IPS-15b (cell line): ENCODE data around the gene ADH1B.

Source experiments
- H3K27me3 ChIP-seq: one replicate; pipeline ENCODE4 v1.6.1; 2013; ENCODE audit warnings: low read length; ENCODE audit not compliant: control insufficient read depth, insufficient read depth
- H3K36me3 ChIP-seq: one replicate; pipeline ENCODE4 v1.6.1; 2013; ENCODE audit warnings: low read length; ENCODE audit not compliant: control insufficient read depth, insufficient read depth
- H3K4me1 ChIP-seq: one replicate; pipeline ENCODE4 v1.6.1; 2013; ENCODE audit warnings: mild to moderate bottlenecking, low read length; ENCODE audit not compliant: control insufficient read depth, insufficient read depth
- H3K4me3 ChIP-seq: one replicate; pipeline ENCODE4 v1.5.1; 2013; ENCODE audit warnings: low read depth, low read length
- H3K9ac ChIP-seq: one replicate; pipeline ENCODE4 v1.6.1; 2013; ENCODE audit warnings: low read depth, mild to moderate bottlenecking, low read length
- H3K9me3 ChIP-seq: one replicate; pipeline ENCODE4 v1.6.1; 2013; ENCODE audit warnings: mild to moderate bottlenecking, low read length; ENCODE audit not compliant: control insufficient read depth, insufficient read depth

Gene ADH1B

GRCh38 chr4:99281261-99281660, 39.9 kb downstream of the ADH1B start:
- Histone ChIP-seq H3K9me3 (no peaks in the 10 kb centered on the region), H3K9ac (no peak overlapping the region), H3K36me3 (no peaks in the 10 kb centered on the region), H3K4me3 (no peak overlapping the region), H3K27me3 (no peaks in the 10 kb centered on the region), H3K4me1 (no peaks in the 10 kb centered on the region)

GRCh38 chr4:99276417-99276816, 44.8 kb downstream of the ADH1B start:
- Histone ChIP-seq H3K4me1 (no peaks in the 10 kb centered on the region), H3K9ac (no peak overlapping the region), H3K36me3 (no peaks in the 10 kb centered on the region), H3K27me3 (no peaks in the 10 kb centered on the region), H3K9me3 (no peaks in the 10 kb centered on the region), H3K4me3 (no peak overlapping the region)

DNA sequence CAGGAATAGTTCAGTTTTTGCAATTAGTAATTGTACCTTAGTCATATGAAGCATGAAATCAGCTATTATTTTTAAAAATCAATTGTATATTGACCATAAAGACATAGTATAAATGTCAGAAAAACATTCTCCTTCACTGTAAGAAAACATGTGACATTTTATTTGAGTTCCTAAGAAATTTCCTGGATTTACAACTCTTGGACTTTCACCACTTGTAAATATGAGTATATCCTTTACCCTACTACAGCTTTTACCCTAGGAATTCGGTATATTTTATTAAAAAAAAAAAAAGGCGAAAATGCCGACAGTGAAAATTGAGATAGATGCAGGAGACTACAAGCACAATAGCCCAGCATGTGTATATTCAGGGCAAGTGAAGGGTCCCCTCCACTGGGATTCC, 45.3 kb downstream of the ADH1B start:
- H3K36me3 ChIP-seq, result no peaks in the 10 kb centered on the region
- H3K9me3 ChIP-seq, result no peaks in the 10 kb centered on the region
- no peaks in the 10 kb centered on the region for H3K4me1 ChIP-seq
- no peak overlapping the region for H3K9ac ChIP-seq
- H3K4me3 ChIP-seq, result no peak overlapping the region
- no peaks in the 10 kb centered on the region for H3K27me3 ChIP-seq

DNA sequence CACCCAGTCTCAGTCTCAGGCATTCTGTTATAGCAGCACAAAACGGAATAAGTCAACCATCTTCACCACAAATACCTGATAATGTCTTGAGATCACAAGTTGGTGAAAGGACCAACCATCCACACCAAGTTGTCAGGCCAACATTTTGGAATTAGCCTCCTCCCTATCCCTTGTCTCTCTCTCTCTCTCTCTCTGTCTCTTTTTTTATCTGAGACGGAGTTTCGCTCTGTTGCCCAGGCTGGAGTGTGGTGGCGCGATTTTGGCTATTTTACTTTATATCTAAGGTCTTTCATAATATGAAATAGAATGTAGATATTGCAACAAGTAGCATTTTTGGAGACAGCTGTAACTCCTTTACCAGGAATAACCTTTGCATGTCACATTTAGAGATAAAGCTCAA, 46.2 kb downstream of the ADH1B start:
- no peaks in the 10 kb centered on the region for H3K4me1 ChIP-seq
- no peaks in the 10 kb centered on the region for H3K9me3 ChIP-seq
- no peaks in the 10 kb centered on the region for H3K36me3 ChIP-seq
- H3K27me3 ChIP-seq, result no peaks in the 10 kb centered on the region
- H3K4me3 ChIP-seq, result no peak overlapping the region
- no peak overlapping the region for H3K9ac ChIP-seq

GRCh38 chr4:99273704-99274103, 47.5 kb downstream of the ADH1B start:
- Histone ChIP-seq H3K9ac (no peak overlapping the region), H3K4me1 (no peaks in the 10 kb centered on the region), H3K9me3 (no peaks in the 10 kb centered on the region), H3K4me3 (no peak overlapping the region), H3K36me3 (no peaks in the 10 kb centered on the region), H3K27me3 (no peaks in the 10 kb centered on the region)

GRCh38 chr4:99264927-99265326, 56.3 kb downstream of the ADH1B start:
- Histone ChIP-seq H3K4me1 (no peaks in the 10 kb centered on the region), H3K27me3 (no peaks in the 10 kb centered on the region), H3K36me3 (no peaks in the 10 kb centered on the region), H3K9me3 (no peaks in the 10 kb centered on the region), H3K9ac (no peak overlapping the region), H3K4me3 (no peak overlapping the region)
